Stomach (tissue), 4 donors: ENCODE results near the gene DCP2.

Experiments used
- CTCF ChIP-seq, 7 experiments: fragments of 450-650 bp in 4 of 7; fragments of 200-600 bp in 3 of 7; sonication (generic) in 3 of 7; IDR thresholded peaks; one replicate each; pipeline ENCODE4 v1.5.1; 2016 to 2019; ENCODE audit warnings: antibody characterized with exemption in 7 of 7, control low read depth in 2 of 7, mild to moderate bottlenecking in 1 of 7
- POLR2A ChIP-seq, 4 donors: fragments of 450-650 bp; IDR thresholded peaks; one replicate each; pipeline ENCODE4 v1.6.1; 2016; ENCODE audit warnings: antibody characterized with exemption in 4 of 4, control low read depth in 2 of 4, mild to moderate bottlenecking in 1 of 4, moderate library complexity in 1 of 4

- TF ChIP-seq CTCF (IDR thresholded peaks at IDR 0.05) (no peak), POLR2A (IDR thresholded peaks at IDR 0.05) (no peak)
Observed at GRCh38 chr5:112951124-112951702, 25.4 kb upstream of the DCP2 start.
